Measurements from ENCODE around the gene MTERF1. TPM values are rescaled to one million over a fixed set of nuclear protein-coding genes. Genes with fewer than 3 reads are reported as not detected.
"Not testable (repeated sequence)": the region's sequence is repeated elsewhere in the genome, so short reads cannot be mapped to it uniquely, and the experiment has no call there.

MTERF1 gene
- total RNA-seq, 1 donor from 2014 or later = 11.9 TPM

DNA sequence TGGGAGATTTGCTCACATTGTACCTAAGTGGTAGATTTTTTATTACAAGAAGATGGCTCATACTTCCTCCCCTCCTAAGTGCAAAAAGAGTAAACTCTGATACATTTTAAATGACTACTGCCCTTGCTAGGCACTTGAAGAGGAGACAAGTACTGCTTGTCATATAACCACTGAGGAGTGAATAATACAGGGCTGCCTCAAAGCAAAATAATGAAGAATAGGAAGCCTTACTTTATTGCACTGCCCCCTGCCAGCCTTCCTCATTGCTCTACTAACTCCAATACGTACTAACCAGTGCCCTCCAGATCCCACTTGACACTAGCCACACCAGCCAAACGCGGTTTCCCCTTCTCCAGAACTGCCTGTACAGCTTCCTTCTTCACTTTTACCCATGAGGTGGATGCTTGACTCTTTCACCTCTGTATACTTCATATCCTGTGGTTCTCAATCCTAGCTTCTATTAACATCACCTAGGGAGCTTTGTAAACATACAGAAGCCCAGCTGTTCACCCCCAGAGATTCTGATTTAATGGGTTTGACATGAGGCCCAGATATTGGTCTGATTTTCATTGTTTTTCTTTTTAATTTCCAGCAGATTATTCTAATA, 11.7 kb upstream of the MTERF1 start:
- Mint-ChIP-seq H3K36me3 (ENCODE audit: low read depth) (peaks cover 4% of the 10 kb centered on the region), H3K9me3 (peaks cover 4% of the 10 kb centered on the region), H3K4me1 (peaks cover 10% of the 10 kb centered on the region), H3K27me3 (ENCODE audit: low read depth) (no peaks in the 10 kb centered on the region), H3K4me3 (no peak overlapping the region), H3K27ac (ENCODE audit: unreplicated experiment) (peak overlapping the region; percentile 61)
- TF ChIP-seq, protein P1, sequence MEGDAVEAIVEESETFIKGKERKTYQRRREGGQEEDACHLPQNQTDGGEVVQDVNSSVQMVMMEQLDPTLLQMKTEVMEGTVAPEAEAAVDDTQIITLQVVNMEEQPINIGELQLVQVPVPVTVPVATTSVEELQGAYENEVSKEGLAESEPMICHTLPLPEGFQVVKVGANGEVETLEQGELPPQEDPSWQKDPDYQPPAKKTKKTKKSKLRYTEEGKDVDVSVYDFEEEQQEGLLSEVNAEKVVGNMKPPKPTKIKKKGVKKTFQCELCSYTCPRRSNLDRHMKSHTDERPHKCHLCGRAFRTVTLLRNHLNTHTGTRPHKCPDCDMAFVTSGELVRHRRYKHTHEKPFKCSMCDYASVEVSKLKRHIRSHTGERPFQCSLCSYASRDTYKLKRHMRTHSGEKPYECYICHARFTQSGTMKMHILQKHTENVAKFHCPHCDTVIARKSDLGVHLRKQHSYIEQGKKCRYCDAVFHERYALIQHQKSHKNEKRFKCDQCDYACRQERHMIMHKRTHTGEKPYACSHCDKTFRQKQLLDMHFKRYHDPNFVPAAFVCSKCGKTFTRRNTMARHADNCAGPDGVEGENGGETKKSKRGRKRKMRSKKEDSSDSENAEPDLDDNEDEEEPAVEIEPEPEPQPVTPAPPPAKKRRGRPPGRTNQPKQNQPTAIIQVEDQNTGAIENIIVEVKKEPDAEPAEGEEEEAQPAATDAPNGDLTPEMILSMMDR (conservative IDR thresholded peaks at IDR 0.05) = no peak
- no peak for DNase-seq (ENCODE audit: low read depth, low spot score)

DNA sequence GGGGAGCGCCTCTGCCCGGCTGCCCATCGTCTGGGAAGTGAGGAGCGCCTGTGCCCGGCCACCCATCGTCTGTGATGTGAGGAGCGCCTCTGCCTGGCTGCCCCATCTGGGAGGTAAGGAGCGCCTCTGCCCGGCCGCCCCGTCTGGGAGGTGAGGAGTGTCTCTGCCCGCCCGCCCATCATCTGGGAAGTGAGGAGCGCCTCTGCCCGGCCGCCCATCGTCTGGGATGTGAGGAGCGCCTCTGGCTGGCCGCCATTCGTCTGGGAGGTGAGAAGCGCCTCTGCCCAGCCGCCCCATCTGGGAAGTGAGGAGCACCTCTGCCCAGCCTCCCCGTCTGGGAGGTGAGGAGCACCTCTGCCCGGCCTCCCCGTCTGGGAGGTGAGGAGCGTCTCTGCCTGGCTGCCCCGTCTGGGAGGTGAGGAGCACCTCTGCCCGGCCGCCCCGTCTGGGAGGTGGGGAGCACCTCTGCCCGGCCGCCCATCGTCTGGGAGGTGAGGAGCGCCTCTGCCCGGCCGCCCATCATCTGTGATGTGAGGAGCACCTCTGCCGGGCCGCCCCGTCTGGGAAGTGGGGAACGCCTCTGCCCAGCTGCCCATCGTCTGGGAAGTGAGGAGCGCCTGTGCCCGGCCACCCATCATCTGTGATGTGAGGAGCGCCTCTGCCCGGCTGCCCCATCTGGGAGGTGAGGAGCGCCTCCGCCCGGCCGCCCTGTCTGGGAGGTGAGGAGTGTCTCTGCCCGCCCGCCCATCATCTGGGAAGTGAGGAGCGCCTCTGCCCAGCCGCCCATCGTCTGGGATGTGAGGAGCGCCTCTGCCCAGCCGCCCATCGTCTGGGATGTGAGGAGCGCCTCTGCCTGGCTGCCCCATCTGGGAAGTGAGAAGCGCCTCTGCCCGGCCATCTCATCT, 8.0 kb upstream of the MTERF1 start:
- H3K36me3 Mint-ChIP-seq (ENCODE audit: low read depth); H3K4me3 Mint-ChIP-seq; H3K27ac Mint-ChIP-seq (ENCODE audit: unreplicated experiment); H3K27me3 Mint-ChIP-seq (ENCODE audit: low read depth); DNase-seq (ENCODE audit: low read depth, low spot score); H3K9me3 Mint-ChIP-seq: not testable (repeated sequence)
- peaks cover 10% of the 10 kb centered on the region for H3K4me1 Mint-ChIP-seq

GRCh38 chr7:91887336-91888213, 7.1 kb upstream of the MTERF1 start:
- not testable (repeated sequence) for H3K9me3 Mint-ChIP-seq; H3K27me3 Mint-ChIP-seq (ENCODE audit: low read depth); H3K27ac Mint-ChIP-seq (ENCODE audit: unreplicated experiment)

DNA sequence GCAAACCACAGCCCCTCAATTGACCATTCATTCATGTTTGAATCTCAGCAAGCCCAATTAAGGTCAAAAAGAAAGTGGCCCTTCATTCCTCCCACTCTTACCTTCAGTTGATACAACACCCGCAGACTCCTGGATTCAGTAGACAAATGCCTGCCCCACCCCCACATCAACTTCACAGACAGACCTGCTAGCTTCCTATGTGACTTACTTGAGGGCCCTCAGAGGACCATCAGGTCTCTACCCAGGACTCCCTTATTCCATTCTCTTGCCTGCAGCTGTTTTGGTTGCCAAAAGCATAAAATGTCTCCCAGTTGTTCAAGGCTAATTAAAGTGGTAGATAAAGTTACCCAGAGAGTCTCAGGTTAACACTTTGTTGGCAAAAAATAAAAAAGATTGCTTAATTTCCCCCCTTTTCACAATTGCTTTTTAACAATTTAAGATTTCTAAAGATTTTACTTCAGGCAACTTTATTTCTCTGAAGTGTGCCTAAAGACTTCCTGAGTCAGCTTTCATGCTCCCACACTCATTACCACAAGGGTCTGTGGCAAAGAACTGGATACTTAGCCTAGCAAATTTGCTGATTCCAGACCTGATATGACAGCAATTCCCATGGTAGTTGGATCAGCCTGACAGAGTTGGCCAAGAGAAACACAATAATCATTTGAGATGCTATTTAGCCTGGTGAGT, 3.3 kb upstream of the MTERF1 start:
- TF ChIP-seq, protein P1 (conservative IDR thresholded peaks at IDR 0.05) = no peak
- Mint-ChIP-seq H3K4me1 (peaks cover 21% of the 10 kb centered on the region), H3K4me3 (peak overlapping the region; percentile 16), H3K36me3 (ENCODE audit: low read depth) (peaks cover 4% of the 10 kb centered on the region), H3K27ac (ENCODE audit: unreplicated experiment) (no peak overlapping the region), H3K9me3 (no peaks in the 10 kb centered on the region), H3K27me3 (ENCODE audit: low read depth) (no peaks in the 10 kb centered on the region)
- no peak for DNase-seq (ENCODE audit: low read depth, low spot score)

More at GRCh38 chr7:91887336-91888213, 7.1 kb upstream of the MTERF1 start:
- peaks cover 10% of the 10 kb centered on the region for H3K4me1 Mint-ChIP-seq
- not testable (repeated sequence) for DNase-seq (ENCODE audit: low read depth, low spot score); H3K4me3 Mint-ChIP-seq; H3K36me3 Mint-ChIP-seq (ENCODE audit: low read depth)

DNA sequence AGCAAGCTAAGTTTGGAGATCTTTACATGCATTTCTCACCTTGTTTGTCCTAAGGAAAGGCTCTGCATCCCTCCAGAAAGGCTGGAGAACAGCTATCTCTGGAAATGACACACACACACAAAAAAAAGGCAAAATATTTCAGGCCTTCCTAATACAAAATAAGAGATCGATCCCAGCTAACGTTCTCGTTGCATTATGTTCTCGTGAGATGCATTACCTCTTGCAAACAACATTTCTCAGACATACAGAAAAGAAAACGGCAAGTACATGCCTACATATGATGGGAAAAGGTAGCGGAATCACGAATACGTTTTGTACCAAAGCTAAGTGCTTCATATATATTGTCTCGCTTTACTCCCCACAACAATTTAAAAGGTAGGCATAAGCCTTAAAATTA, 488 bp downstream of the MTERF1 start:
- Mint-ChIP-seq H3K4me3 (peak overlapping the region; percentile 92), H3K27me3 (ENCODE audit: low read depth) (no peaks in the 10 kb centered on the region), H3K27ac (ENCODE audit: unreplicated experiment) (no peak overlapping the region), H3K36me3 (ENCODE audit: low read depth) (peaks cover 4% of the 10 kb centered on the region), H3K4me1 (peaks cover 21% of the 10 kb centered on the region), H3K9me3 (no peaks in the 10 kb centered on the region)
- DNase-seq (ENCODE audit: low read depth, low spot score) = no peak
- TF ChIP-seq, protein P1 (conservative IDR thresholded peaks at IDR 0.05) = no peak

All from neural crest cell (in vitro differentiated cells).